ENCODE results near the gene GRID2.

Gene GRID2

GRCh38 chr4:93053140-93053539 is 749.4 kb downstream of the GRID2 start:
- in situ Hi-C loops (cut with HindIII; ENCODE audit: low sequenced_read_pairs), result no loop called here

GRCh38 chr4:93061826-93062225 is 758.1 kb downstream of the GRID2 start:
- in situ Hi-C loops (cut with HindIII; ENCODE audit: low sequenced_read_pairs), result no loop called here

- in situ Hi-C loops (cut with HindIII; ENCODE audit: low sequenced_read_pairs), result no loop called here
Measured at GRCh38 chr4:93063325-93063724, 759.6 kb downstream of the GRID2 start.

GRCh38 chr4:93065790-93066189 is 762.0 kb downstream of the GRID2 start:
- in situ Hi-C loops (cut with HindIII; ENCODE audit: low sequenced_read_pairs), result no loop called here

GRCh38 chr4:93066749-93067148 is 763.0 kb downstream of the GRID2 start:
- in situ Hi-C loops (cut with HindIII; ENCODE audit: low sequenced_read_pairs), result no loop called here

- in situ Hi-C loops (cut with HindIII; ENCODE audit: low sequenced_read_pairs), result no loop called here
Measured at GRCh38 chr4:93072292-93072691, 768.5 kb downstream of the GRID2 start.

GRCh38 chr4:93080316-93080715 is 776.5 kb downstream of the GRID2 start:
- in situ Hi-C loops (cut with HindIII; ENCODE audit: low sequenced_read_pairs), result no loop called here

GRCh38 chr4:93084599-93085305 is 781.0 kb downstream of the GRID2 start:
- in situ Hi-C loops (cut with HindIII; ENCODE audit: low sequenced_read_pairs), result no loop called here

GRCh38 chr4:93086356-93086755 is 782.6 kb downstream of the GRID2 start:
- in situ Hi-C loops (cut with HindIII; ENCODE audit: low sequenced_read_pairs), result no loop called here

GRCh38 chr4:93092765-93093164 is 789.0 kb downstream of the GRID2 start:
- in situ Hi-C loops (cut with HindIII; ENCODE audit: low sequenced_read_pairs), result no loop called here

- in situ Hi-C loops (cut with HindIII; ENCODE audit: low sequenced_read_pairs), result no loop called here
Measured at GRCh38 chr4:93103042-93103441, 799.3 kb downstream of the GRID2 start.

- in situ Hi-C loops (cut with HindIII; ENCODE audit: low sequenced_read_pairs), result no loop called here
Measured at GRCh38 chr4:93116624-93117023, 812.9 kb downstream of the GRID2 start.

- in situ Hi-C loops (cut with HindIII; ENCODE audit: low sequenced_read_pairs), result no loop called here
Measured at GRCh38 chr4:93127489-93127888, 823.7 kb downstream of the GRID2 start.

- in situ Hi-C loops (cut with HindIII; ENCODE audit: low sequenced_read_pairs), result no loop called here
Measured at GRCh38 chr4:93132631-93133030, 828.9 kb downstream of the GRID2 start.

GRCh38 chr4:93139118-93139517 is 835.4 kb downstream of the GRID2 start:
- in situ Hi-C loops (cut with HindIII; ENCODE audit: low sequenced_read_pairs), result no loop called here

GRCh38 chr4:93143902-93144301 is 840.1 kb downstream of the GRID2 start:
- in situ Hi-C loops (cut with HindIII; ENCODE audit: low sequenced_read_pairs), result no loop called here

- in situ Hi-C loops (cut with HindIII; ENCODE audit: low sequenced_read_pairs), result no loop called here
Measured at GRCh38 chr4:93144644-93145043, 840.9 kb downstream of the GRID2 start.

GRCh38 chr4:93147524-93148212 is 843.9 kb downstream of the GRID2 start:
- in situ Hi-C loops (cut with HindIII; ENCODE audit: low sequenced_read_pairs), result no loop called here

- in situ Hi-C loops (cut with HindIII; ENCODE audit: low sequenced_read_pairs), result no loop called here
Measured at GRCh38 chr4:93152491-93152890, 848.7 kb downstream of the GRID2 start.

- in situ Hi-C loops (cut with HindIII; ENCODE audit: low sequenced_read_pairs), result no loop called here
Measured at GRCh38 chr4:93157986-93158385, 854.2 kb downstream of the GRID2 start.

GRCh38 chr4:93168053-93168452 is 864.3 kb downstream of the GRID2 start:
- in situ Hi-C loops (cut with HindIII; ENCODE audit: low sequenced_read_pairs), result no loop called here

- in situ Hi-C loops (cut with HindIII; ENCODE audit: low sequenced_read_pairs), result no loop called here
Measured at GRCh38 chr4:93169966-93170365, 866.2 kb downstream of the GRID2 start.

GRCh38 chr4:93174598-93174997 is 870.8 kb downstream of the GRID2 start:
- in situ Hi-C loops (cut with HindIII; ENCODE audit: low sequenced_read_pairs), result no loop called here
